Omental fat pad (tissue), 4 donors: ENCODE results near the gene ARG1. TPM values are rescaled to one million over a fixed set of nuclear protein-coding genes. Genes with fewer than 3 reads are reported as not detected.

Source experiments
- ATAC-seq: fragments of 150-250 bp; one replicate; pipeline ENCODE4 v1.9.1; 2016; ENCODE audit warnings: mild to moderate bottlenecking, moderate library complexity; ENCODE audit not compliant: low FRiP score
- DNase-seq: peaks from one replicate; pipeline ENCODE4 v3.0.0-alpha.2; 2019; ENCODE audit warnings: low spot score
- CTCF ChIP-seq, 3 donors: fragments of 450-650 bp; IDR thresholded peaks; one replicate each; pipeline ENCODE4 v1.5.1; 2016 to 2017; ENCODE audit warnings: antibody characterized with exemption in 3 of 3, mild to moderate bottlenecking in 3 of 3, moderate library complexity in 2 of 3
- total RNA-seq, 4 donors: library from RNA; depleted of rRNA; stranded (reverse); fragments of >200 nt; gene quantifications; one replicate each; pipeline ENCODE4 v1.1.0, GENCODE V29; 2016

Gene ARG1
- total RNA-seq, 4 donors from 2014 or later: 14.5 TPM; not detected in 3

DNA sequence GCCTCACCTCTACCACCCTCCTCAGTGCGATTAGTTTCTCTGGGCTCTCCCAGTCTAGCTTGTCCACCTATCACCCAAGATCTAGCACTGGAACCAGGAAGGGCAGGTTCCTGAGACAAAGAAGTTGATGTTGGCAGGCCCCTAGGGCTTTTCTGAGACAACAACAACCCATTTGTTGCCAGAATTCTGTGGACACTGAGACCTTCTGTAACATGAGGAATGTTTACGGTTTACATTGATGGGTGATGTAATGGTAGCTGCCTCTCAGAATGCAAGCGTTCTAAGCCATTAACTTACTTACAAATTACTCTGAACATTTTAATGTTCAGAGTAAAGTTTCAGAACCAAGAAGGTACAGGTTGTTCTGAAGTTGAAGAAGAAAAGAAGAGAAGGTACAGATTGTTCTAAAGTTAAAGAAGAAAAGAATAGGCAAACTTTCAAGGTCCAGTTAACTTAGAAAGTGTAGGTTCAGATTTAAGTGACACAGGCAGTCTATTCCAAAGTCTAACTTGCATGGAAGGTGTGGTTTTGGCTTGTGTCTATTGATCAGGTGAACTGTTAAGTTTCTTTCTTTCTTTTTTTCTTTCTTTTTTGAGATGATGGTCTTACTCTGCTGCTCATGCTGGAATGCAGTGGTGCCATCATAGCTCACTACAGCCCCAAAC lies 58.7 kb downstream of the ARG1 start:
- ATAC-seq (no peak), DNase-seq (no peak)
- no peak for TF ChIP-seq CTCF (IDR thresholded peaks at IDR 0.05)

Other genes starting within 250 kb of the ARG1 start
- gene MED23, start 55.0 kb downstream of the ARG1 start, total RNA-seq: 10 to 100 TPM; 19.3 to 41.1 (median 21.9) TPM
- under 1 TPM; 0.36 to 0.94 (median 0.61) TPM for gene ENPP3, start 64.1 kb downstream of the ARG1 start, total RNA-seq
- under 1 TPM in 2 of 4 donors, not detected in 2; 0.95 to 0.96 TPM for gene OR2A4, start 128.2 kb downstream of the ARG1 start, total RNA-seq
- gene CTAGE9, start 137.8 kb downstream of the ARG1 start, total RNA-seq: under 1 TPM in 1 of 4 donors, not detected in 3; 0.19 TPM
- gene ENPP1, start 234.8 kb downstream of the ARG1 start, total RNA-seq: 10 to 100 TPM; 10.9 to 60.8 (median 19.3) TPM